Transverse colon (tissue), 4 donors: Measurements from ENCODE around the gene TNS1. TPM values are rescaled to one million over a fixed set of nuclear protein-coding genes. Genes with fewer than 3 reads are reported as not detected.
"Not testable (repeated sequence)": the region's sequence is repeated elsewhere in the genome, so short reads cannot be mapped to it uniquely, and the experiment has no call there.

Experiments used
- DNase-seq: peaks from one replicate; pipeline ENCODE4 v3.0.0-alpha.2; 2019
- H3K27ac ChIP-seq, 4 donors: fragments of 200-600 bp; sonication (generic); 2 replicates each; pipeline ENCODE4 v1.5.1; 2016 to 2018; ENCODE audit warnings: inconsistent platforms in 4 of 4
- H3K27me3 ChIP-seq: fragments of 200-600 bp; sonication (generic); 2 replicates; pipeline ENCODE4 v1.5.1; 2017; ENCODE audit warnings: inconsistent platforms
- H3K36me3 ChIP-seq, 4 donors: fragments of 200-600 bp; sonication (generic); 2 replicates each; pipeline ENCODE4 v1.5.1; 2017 to 2019; ENCODE audit warnings: inconsistent platforms in 4 of 4
- H3K4me1 ChIP-seq, 4 donors: fragments of 200-600 bp; sonication (generic); 2 replicates each; pipeline ENCODE4 v1.5.1; 2017 to 2020; ENCODE audit warnings: inconsistent platforms in 4 of 4
- H3K4me3 ChIP-seq, 4 donors: fragments of 200-600 bp; sonication (generic); 1 replicate in 1 of 4; 2 replicates in 3 of 4; pipeline versions ENCODE4 v1.5.1 to v1.6.1; 2017 to 2019; ENCODE audit warnings: inconsistent platforms in 4 of 4
- H3K9me3 ChIP-seq, 2 donors: fragments of 200-600 bp; sonication (generic); 2 replicates each; pipeline ENCODE4 v1.5.1; 2017 to 2019; ENCODE audit warnings: inconsistent platforms in 2 of 2
- CTCF ChIP-seq, 5 experiments: fragments of 200-600 bp in 3 of 5; fragments of 450-650 bp in 2 of 5; sonication (generic) in 3 of 5; IDR thresholded peaks; 1 replicate in 2 of 5; 2 replicates in 3 of 5; pipeline ENCODE4 v1.5.1; 2016 to 2017; ENCODE audit warnings: antibody characterized with exemption in 5 of 5, inconsistent platforms in 3 of 5, mild to moderate bottlenecking in 2 of 5, moderate library complexity in 1 of 5
- EP300 ChIP-seq: sonication (generic); formaldehyde crosslinking; IDR thresholded peaks from one replicate; pipeline ENCODE4 v1.6.1; 2017; ENCODE audit warnings: antibody characterized with exemption, low read depth
- POLR2A ChIP-seq: fragments of 450-650 bp; IDR thresholded peaks from one replicate; pipeline ENCODE4 v1.6.1; 2016; ENCODE audit warnings: antibody characterized with exemption, mild to moderate bottlenecking, moderate library complexity
- POLR2AphosphoS5 ChIP-seq, 3 donors: sonication (generic); formaldehyde crosslinking; IDR thresholded peaks; one replicate each; pipeline ENCODE4 v1.6.1; 2016; ENCODE audit warnings: antibody characterized with exemption in 3 of 3
- WGBS, 2 donors: methylation state at CpG; one replicate each; pipeline ENCODE4 v1.1.5; 2018; ENCODE audit warnings: low coverage in 1 of 2; 5-methylcytosine and 5-hydroxymethylcytosine counted together
- in situ Hi-C, 4 donors: fragments of 200-750 bp; cut with MboI; loops; one replicate each; pipeline versions ENCODE4 v1.15.0 to v1.15.1; 2017; ENCODE audit warnings: low sequenced_read_pairs in 3 of 4, low pct_ligation_motif_present in 1 of 4, low pct_unique_long_range_greater_than_20kb in 1 of 4
- intact Hi-C: fragments of 100-400 bp; cut with DNase I; formaldehyde crosslinking; loops from one replicate; pipeline ENCODE4 v1.15.1; 2023; ENCODE audit warnings: low total_unique reads
- total RNA-seq, 4 donors: library from RNA; depleted of rRNA; stranded (reverse); fragments of >200 nt; gene quantifications; one replicate each; pipeline ENCODE4 v1.1.0, GENCODE V29; 2016

Gene TNS1
- total RNA-seq, 4 donors from 2014 or later = 101 to 487 (median 231) TPM

- WGBS, 2 donors = 80 to 82% methylated on average over 1 to 7 of the region's 7 CpGs
- Histone ChIP-seq H3K9me3 (no peaks in the 10 kb centered on the region), H3K27me3 (no peaks in the 10 kb centered on the region), H3K4me3 (no peak overlapping the region), H3K4me1 (peaks cover 0 to 29% (median 2%) of the 10 kb centered on the region in 4 donors), H3K36me3 (peaks cover 0 to 14% (median 7%) of the 10 kb centered on the region in 4 donors), H3K27ac (no peak overlapping the region)
- intact Hi-C loops = no loop called here
- TF ChIP-seq POLR2A = no peak
- no peak for TF ChIP-seq POLR2AphosphoS5 (IDR thresholded peaks at IDR 0.05)
- TF ChIP-seq EP300 = no peak
- no peak for TF ChIP-seq CTCF (IDR thresholded peaks at IDR 0.05)
- in situ Hi-C loops = no loop called here
- DNase-seq = no peak
Observed at GRCh38 chr2:217809736-217810135, 193.1 kb downstream of the TNS1 start.

GRCh38 chr2:217808967-217809366 is 193.8 kb downstream of the TNS1 start:
- in situ Hi-C loops, H3K9me3 ChIP-seq, H3K27ac ChIP-seq, H3K4me3 ChIP-seq, DNase-seq, H3K27me3 ChIP-seq, intact Hi-C loops: not testable (repeated sequence)
- WGBS, 2 donors = 85 to 94% methylated on average over 3 of the region's 3 CpGs
- peaks cover 0 to 34% (median 2%) of the 10 kb centered on the region in 4 donors for H3K4me1 ChIP-seq
- H3K36me3 ChIP-seq = peaks cover 0 to 14% (median 7%) of the 10 kb centered on the region in 4 donors

- Histone ChIP-seq H3K36me3 (peaks cover 0 to 14% (median 5%) of the 10 kb centered on the region in 4 donors), H3K27ac (peak overlapping the region in 1 of 4 donors; percentile 60), H3K4me3 (no peak overlapping the region), H3K27me3 (no peaks in the 10 kb centered on the region), H3K4me1 (peaks cover 0 to 27% (median 2%) of the 10 kb centered on the region in 4 donors), H3K9me3 (no peaks in the 10 kb centered on the region)
- in situ Hi-C loops = no loop called here
- WGBS, 2 donors = 67 to 77% methylated on average over 1 to 3 of the region's 3 CpGs
- intact Hi-C loops = no loop called here
- DNase-seq = no peak
- no peak for TF ChIP-seq EP300
- no peak for TF ChIP-seq POLR2AphosphoS5 (IDR thresholded peaks at IDR 0.05)
- TF ChIP-seq CTCF (IDR thresholded peaks at IDR 0.05) = no peak
- no peak for TF ChIP-seq POLR2A
Observed at GRCh38 chr2:217808326-217808725, 194.5 kb downstream of the TNS1 start.

GRCh38 chr2:217807753-217808152 is 195.0 kb downstream of the TNS1 start:
- in situ Hi-C loops = no loop called here

More at GRCh38 chr2:217807753-217808152, 195.0 kb downstream of the TNS1 start:
- Histone ChIP-seq H3K36me3 (peaks cover 0 to 16% (median 2%) of the 10 kb centered on the region in 4 donors), H3K27ac (peak overlapping the region in 2 of 4 donors; percentile 1 to 60), H3K4me3 (no peak overlapping the region), H3K9me3 (no peaks in the 10 kb centered on the region), H3K27me3 (no peaks in the 10 kb centered on the region), H3K4me1 (peaks cover 0 to 27% (median 2%) of the 10 kb centered on the region in 4 donors)
- no peak for TF ChIP-seq POLR2A
- no peak for TF ChIP-seq POLR2AphosphoS5 (IDR thresholded peaks at IDR 0.05)
- no peak for TF ChIP-seq EP300
- no peak for TF ChIP-seq CTCF (IDR thresholded peaks at IDR 0.05)
- no peak for DNase-seq
- 72% methylated on average over 5 of the region's 5 CpGs; no CpG with 5 or more reads in 1 of the 2 donors for WGBS, 2 donors
- intact Hi-C loops = no loop called here
